ENCODE measurements around the gene CEMP1.

CEMP1 gene

GRCh38 chr16:2486645-2487516 lies 44.3 kb downstream of the CEMP1 start:
- Histone ChIP-seq H3K9me3 (ENCODE audit: control insufficient read depth, insufficient read depth, low read length) (no peaks in the 10 kb centered on the region), H3K4me2 (ENCODE audit: low read length) (peak overlapping the region; percentile 40), H3K4me3 (ENCODE audit: low read length) (no peak overlapping the region; the same call in 1 of the 2 replicates), H3K79me2 (ENCODE audit: control insufficient read depth, low read length) (peaks cover 51% of the 10 kb centered on the region), H3F3A (ENCODE audit: control insufficient read depth, insufficient read depth) (no peaks in the 10 kb centered on the region), H3K27ac (ENCODE audit: low read depth, low read length) (no peak overlapping the region), H3K27me3 (ENCODE audit: control insufficient read depth, low read length) (no peaks in the 10 kb centered on the region), H3K36me3 (ENCODE audit: control insufficient read depth, low read length) (peaks cover 13% of the 10 kb centered on the region), H3K4me1 (ENCODE audit: control insufficient read depth, low read length) (peaks cover 14% of the 10 kb centered on the region), H4K20me1 (ENCODE audit: control insufficient read depth, insufficient read depth, low read depth, low read length) (0 out of 2 replicates have a peak, but pooled peaks cover 6% of the 10 kb centered on the region), H3K9me2 (replicated peaks; ENCODE audit: control insufficient read depth, low read length) (no peaks in the 10 kb centered on the region)
- TF ChIP-seq CTCF (IDR thresholded peaks at IDR 0.05; ENCODE audit: low read depth, low read length, poor library complexity, severe bottlenecking): peak; percentile 19
- TF ChIP-seq EZH2phosphoT487 (IDR thresholded peaks at IDR 0.05; ENCODE audit: borderline replicate concordance, low read length): no peak

GRCh38 chr16:2485811-2486507 lies 45.2 kb downstream of the CEMP1 start:
- Histone ChIP-seq H3K27ac (ENCODE audit: low read depth, low read length) (no peak overlapping the region), H3K4me2 (ENCODE audit: low read length) (no peak overlapping the region), H3F3A (ENCODE audit: control insufficient read depth, insufficient read depth) (no peaks in the 10 kb centered on the region), H3K79me2 (ENCODE audit: control insufficient read depth, low read length) (peaks cover 56% of the 10 kb centered on the region), H3K27me3 (ENCODE audit: control insufficient read depth, low read length) (no peaks in the 10 kb centered on the region), H3K36me3 (ENCODE audit: control insufficient read depth, low read length) (peaks cover 13% of the 10 kb centered on the region), H3K9me3 (ENCODE audit: control insufficient read depth, insufficient read depth, low read length) (no peaks in the 10 kb centered on the region), H4K20me1 (ENCODE audit: control insufficient read depth, insufficient read depth, low read depth, low read length) (0 out of 2 replicates have a peak, but pooled peaks cover 6% of the 10 kb centered on the region), H3K4me3 (ENCODE audit: low read length) (no peak overlapping the region), H3K9me2 (replicated peaks; ENCODE audit: control insufficient read depth, low read length) (no peaks in the 10 kb centered on the region), H3K4me1 (ENCODE audit: control insufficient read depth, low read length) (peaks cover 14% of the 10 kb centered on the region)
- TF ChIP-seq CTCF (IDR thresholded peaks at IDR 0.05; ENCODE audit: low read depth, low read length, poor library complexity, severe bottlenecking): no peak
- no peak for TF ChIP-seq EZH2phosphoT487 (IDR thresholded peaks at IDR 0.05; ENCODE audit: borderline replicate concordance, low read length)

GRCh38 chr16:2484898-2485508 lies 46.2 kb downstream of the CEMP1 start:
- peaks cover 58% of the 10 kb centered on the region for H3K79me2 ChIP-seq (ENCODE audit: control insufficient read depth, low read length)
- H3K4me2 ChIP-seq (ENCODE audit: low read length): no peak overlapping the region
- no peaks in the 10 kb centered on the region for H3F3A ChIP-seq (ENCODE audit: control insufficient read depth, insufficient read depth)

More at GRCh38 chr16:2484898-2485508, 46.2 kb downstream of the CEMP1 start:
- H3K9me3 ChIP-seq (ENCODE audit: control insufficient read depth, insufficient read depth, low read length): no peaks in the 10 kb centered on the region
- no peak overlapping the region for H3K27ac ChIP-seq (ENCODE audit: low read depth, low read length)
- no peak overlapping the region for H3K4me3 ChIP-seq (ENCODE audit: low read length)
- no peaks in the 10 kb centered on the region for H3K9me2 ChIP-seq (replicated peaks; ENCODE audit: control insufficient read depth, low read length)
- H3K36me3 ChIP-seq (ENCODE audit: control insufficient read depth, low read length): peaks cover 13% of the 10 kb centered on the region
- H4K20me1 ChIP-seq (ENCODE audit: control insufficient read depth, insufficient read depth, low read depth, low read length): 0 out of 2 replicates have a peak, but pooled peaks cover 6% of the 10 kb centered on the region
- H3K4me1 ChIP-seq (ENCODE audit: control insufficient read depth, low read length): peaks cover 14% of the 10 kb centered on the region
- H3K27me3 ChIP-seq (ENCODE audit: control insufficient read depth, low read length): no peaks in the 10 kb centered on the region
- TF ChIP-seq CTCF (IDR thresholded peaks at IDR 0.05; ENCODE audit: low read depth, low read length, poor library complexity, severe bottlenecking) (no peak), EZH2phosphoT487 (IDR thresholded peaks at IDR 0.05; ENCODE audit: borderline replicate concordance, low read length) (no peak)
